Endothelial cell of umbilical vein (primary cell): ENCODE measurements around the gene MBD3. TPM values are rescaled to one million over a fixed set of nuclear protein-coding genes. Genes with fewer than 3 reads are reported as not detected.
A peak's percentile ranks its signal among the peaks of the same experiment; 100 is the strongest.

Experiments
- BruUV-seq: library from RNA; stranded (reverse); fragments of 400-500 nt; replicated peaks from 2 replicates; lab custom pipeline; 2021; lab: Mats Ljungman, UMichigan
- CTCF ChIA-PET: fragments of 300-600, 350-600 bp; sonication (Branson Sonifier 250); formaldehyde crosslinking; loops from one replicate; lab custom pipeline; 2021; ENCODE audit warnings: antibody characterized with exemption, inconsistent platforms; lab: Charles Lee
- POLR2A ChIA-PET: fragments of 300-600, 350-600 bp; sonication (Branson Sonifier 250); formaldehyde crosslinking; loops from one replicate; lab custom pipeline; 2021; ENCODE audit warnings: antibody characterized with exemption, inconsistent platforms; lab: Charles Lee
- DNase-seq: peaks from one replicate; pipeline ENCODE4 v3.0.0-alpha.2; 2011; ENCODE audit warnings: low read depth, low spot score
- FAIRE-seq: peaks from 2 replicates; lab custom pipeline; 2011; peaks lifted over from hg19 to GRCh38; lab: Jason Lieb, UNC
- H2AFZ ChIP-seq: 2 replicates; pipeline ENCODE4 v1.6.0; 2012; ENCODE audit warnings: low read depth, low read length, control low read depth, inconsistent platforms
- H3K27ac ChIP-seq: 2 replicates; pipeline ENCODE4 v1.5.1; 2011; ENCODE audit warnings: low read depth, mild to moderate bottlenecking, control low read depth, low read length, moderate library complexity; ENCODE audit not compliant: insufficient read depth
- H3K27me3 ChIP-seq, 2 experiments: 2 replicates each; pipeline versions ENCODE4 v1.6.0 to v1.6.1; 2011; ENCODE audit warnings: low read length in 2 of 2, mixed read lengths in 1 of 2; ENCODE audit not compliant: control insufficient read depth in 2 of 2, insufficient read depth in 2 of 2
- H3K36me3 ChIP-seq, 2 experiments: 2 replicates in 1 of 2; 3 replicates in 1 of 2; pipeline ENCODE4 v1.5.1; 2011; ENCODE audit warnings: low read length in 2 of 2, mild to moderate bottlenecking in 1 of 2, moderate library complexity in 1 of 2; ENCODE audit not compliant: control insufficient read depth in 2 of 2, insufficient read depth in 2 of 2; ENCODE audit errors: extremely low read depth in 1 of 2
- H3K4me1 ChIP-seq: 3 replicates; pipeline ENCODE4 v1.5.1; 2011; ENCODE audit warnings: mild to moderate bottlenecking, low read length; ENCODE audit not compliant: control insufficient read depth, insufficient read depth; ENCODE audit errors: extremely low read depth
- H3K4me2 ChIP-seq: 2 replicates; pipeline ENCODE4 v1.6.1; 2011; ENCODE audit warnings: low read length, control low read depth, mixed read lengths; ENCODE audit not compliant: insufficient read depth
- H3K4me3 ChIP-seq, 3 experiments: fragments of 200-600 bp in 1 of 3; sonication (generic), shearing (Covaris generic) in 1 of 3; replicated peaks in 1 of 3; 2 replicates each; pipeline ENCODE4 v1.5.1; 2011 to 2016; ENCODE audit warnings: control low read depth in 3 of 3, low read length in 3 of 3, mild to moderate bottlenecking in 2 of 3, inconsistent platforms in 1 of 3, low read depth in 1 of 3, moderate library complexity in 1 of 3; ENCODE audit not compliant: insufficient read depth in 1 of 3
- H3K79me2 ChIP-seq: 2 replicates; pipeline ENCODE4 v1.6.0; 2012; ENCODE audit warnings: low read length, inconsistent platforms; ENCODE audit not compliant: control insufficient read depth, insufficient read depth
- H3K9ac ChIP-seq: replicated peaks from 2 replicates; pipeline ENCODE3; 2011; ENCODE audit warnings: low read length, control low read depth; ENCODE audit not compliant: insufficient read depth; ENCODE audit errors: extremely low read depth
- H3K9me1 ChIP-seq: replicated peaks from 3 replicates; pipeline ENCODE4 v1.6.0; 2011; ENCODE audit warnings: mild to moderate bottlenecking, low read length; ENCODE audit not compliant: control insufficient read depth, insufficient read depth; ENCODE audit errors: extremely low read depth
- H3K9me3 ChIP-seq: replicated peaks from 2 replicates; pipeline ENCODE4 v1.5.1; 2012; ENCODE audit warnings: low read length, inconsistent platforms; ENCODE audit not compliant: control insufficient read depth, insufficient read depth
- H4K20me1 ChIP-seq: replicated peaks from 2 replicates; pipeline ENCODE3; 2011; ENCODE audit warnings: mild to moderate bottlenecking, low read length; ENCODE audit not compliant: control insufficient read depth, insufficient read depth; ENCODE audit errors: extremely low read depth
- GATA2 ChIP-seq: IDR thresholded peaks from 2 replicates; pipeline ENCODE4 v1.7.0; 2011; ENCODE audit warnings: low read depth, mild to moderate bottlenecking, moderate library complexity, mixed read lengths, low read length; ENCODE audit not compliant: insufficient read length, insufficient read depth
- MYC ChIP-seq: IDR thresholded peaks from one replicate; pipeline ENCODE4 v1.6.1; 2011; ENCODE audit warnings: mild to moderate bottlenecking, low read depth, low read length
- POLR2A ChIP-seq: IDR thresholded peaks from 2 replicates; pipeline ENCODE4 v1.6.1; 2012; ENCODE audit warnings: low read depth, mild to moderate bottlenecking, control low read depth, low read length
- POLR2AphosphoS5 ChIP-seq: IDR thresholded peaks from 2 replicates; pipeline ENCODE4 v1.6.1; 2012; ENCODE audit warnings: low read depth, mild to moderate bottlenecking, control low read depth, low read length, moderate library complexity; ENCODE audit not compliant: insufficient read depth
- dilution Hi-C: fragments of 300-500 bp; cut with MboI; formaldehyde crosslinking; loops from one replicate; pipeline ENCODE4 v1.15.0; 2019; ENCODE audit warnings: low sequenced_read_pairs; ENCODE audit not compliant: extremely low pct_ligation_motif_present
- intact Hi-C: fragments of 100-400 bp; cut with micrococcal nuclease; formaldehyde crosslinking; loops from one replicate; pipeline ENCODE4 v1.10.0; 2022
- polyA plus RNA-seq, 4 experiments: library from polyadenylated mRNA; depleted of rRNA in 3 of 4; stranded (reverse) in 3 of 4; unstranded in 1 of 4; fragments of >200 nt; gene quantifications; 2 replicates each; pipeline versions ENCODE4 v1.2.1 to v1.2.3, GENCODE V29; 2011 to 2012; ENCODE audit warnings: missing spikeins in 1 of 4
- total RNA-seq: library from RNA; stranded (reverse); gene quantifications from 2 replicates; pipeline ENCODE4 v1.2.3, GENCODE V29; 2021
- TF ChIP-seq, protein P1 (sequence below), 2 donors: IDR thresholded peaks; 1 replicate in 1 of 2; 2 replicates in 1 of 2; pipeline ENCODE4 v1.5.1; 2011; ENCODE audit warnings: low read length in 2 of 2, mild to moderate bottlenecking in 2 of 2, moderate library complexity in 2 of 2, control low read depth in 1 of 2, inconsistent platforms in 1 of 2, low read depth in 1 of 2; ENCODE audit not compliant: insufficient read depth in 1 of 2; ENCODE audit errors: extremely low read depth in 1 of 2

MBD3 gene
- total and polyA plus RNA-seq, 2 donors (not counting 3 experiments of a cell fraction or from before 2014, with no cell fraction given): 96.8 to 120 TPM

- Histone ChIP-seq H2AFZ (no peak overlapping the region), H3K27ac (peak overlapping the region; percentile 96), H3K9me1 (no peaks in the 10 kb centered on the region), H3K9ac (peak overlapping the region; percentile 100), H3K9me3 (no peaks in the 10 kb centered on the region), H3K4me2 (no peak overlapping the region), H3K27me3 (peaks cover 0 to 6% of the 10 kb centered on the region in 2 experiments), H3K79me2 (peaks cover 51% of the 10 kb centered on the region), H3K36me3 (peaks cover 3 to 4% of the 10 kb centered on the region in 2 experiments), H4K20me1 (peaks cover 5% of the 10 kb centered on the region), H3K4me1 (peaks cover 8% of the 10 kb centered on the region), H3K4me3 (peak overlapping the region; percentile 81 to 99 (median 95))
- CTCF ChIA-PET: interaction anchor here (0.9 to 5.6 kb wide), 3 partner anchors 21 to 259 kb away, joined by 3 to 40 read pairs (median 4); no protein-coding TSS in a partner anchor
- dilution Hi-C loops: no loop called here
- DNase-seq (peak; percentile 33), FAIRE-seq (peak; percentile 42)
- TF ChIP-seq GATA2 (no peak), MYC (no peak), POLR2A (peak; percentile 30), POLR2AphosphoS5 (peak; percentile 30)
- TF ChIP-seq, protein P1, sequence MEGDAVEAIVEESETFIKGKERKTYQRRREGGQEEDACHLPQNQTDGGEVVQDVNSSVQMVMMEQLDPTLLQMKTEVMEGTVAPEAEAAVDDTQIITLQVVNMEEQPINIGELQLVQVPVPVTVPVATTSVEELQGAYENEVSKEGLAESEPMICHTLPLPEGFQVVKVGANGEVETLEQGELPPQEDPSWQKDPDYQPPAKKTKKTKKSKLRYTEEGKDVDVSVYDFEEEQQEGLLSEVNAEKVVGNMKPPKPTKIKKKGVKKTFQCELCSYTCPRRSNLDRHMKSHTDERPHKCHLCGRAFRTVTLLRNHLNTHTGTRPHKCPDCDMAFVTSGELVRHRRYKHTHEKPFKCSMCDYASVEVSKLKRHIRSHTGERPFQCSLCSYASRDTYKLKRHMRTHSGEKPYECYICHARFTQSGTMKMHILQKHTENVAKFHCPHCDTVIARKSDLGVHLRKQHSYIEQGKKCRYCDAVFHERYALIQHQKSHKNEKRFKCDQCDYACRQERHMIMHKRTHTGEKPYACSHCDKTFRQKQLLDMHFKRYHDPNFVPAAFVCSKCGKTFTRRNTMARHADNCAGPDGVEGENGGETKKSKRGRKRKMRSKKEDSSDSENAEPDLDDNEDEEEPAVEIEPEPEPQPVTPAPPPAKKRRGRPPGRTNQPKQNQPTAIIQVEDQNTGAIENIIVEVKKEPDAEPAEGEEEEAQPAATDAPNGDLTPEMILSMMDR (IDR thresholded peaks at IDR 0.05; ENCODE audit: extremely low read depth in 1 of 2, insufficient read depth in 1 of 2, low read depth in 1 of 2, low read length in 2 of 2): no peak
- POLR2A ChIA-PET: interaction anchor here (1.0 to 1.4 kb wide), 3 partner anchors 16 to 26 kb away, joined by 3 to 6 read pairs (median 4); no protein-coding TSS in a partner anchor
- BruUV-seq: no TSS peak
- intact Hi-C loops: loop anchor here (2.0 kb wide), 2 partner anchors 26 to 86 kb away; partner anchors contain the start of genes MBD3 and TCF3
Observed at GRCh38 chr19:1567116-1567847, 25.4 kb downstream of the MBD3 start.
